Measurements from ENCODE around the gene ZSCAN20.

Gene ZSCAN20

DNA sequence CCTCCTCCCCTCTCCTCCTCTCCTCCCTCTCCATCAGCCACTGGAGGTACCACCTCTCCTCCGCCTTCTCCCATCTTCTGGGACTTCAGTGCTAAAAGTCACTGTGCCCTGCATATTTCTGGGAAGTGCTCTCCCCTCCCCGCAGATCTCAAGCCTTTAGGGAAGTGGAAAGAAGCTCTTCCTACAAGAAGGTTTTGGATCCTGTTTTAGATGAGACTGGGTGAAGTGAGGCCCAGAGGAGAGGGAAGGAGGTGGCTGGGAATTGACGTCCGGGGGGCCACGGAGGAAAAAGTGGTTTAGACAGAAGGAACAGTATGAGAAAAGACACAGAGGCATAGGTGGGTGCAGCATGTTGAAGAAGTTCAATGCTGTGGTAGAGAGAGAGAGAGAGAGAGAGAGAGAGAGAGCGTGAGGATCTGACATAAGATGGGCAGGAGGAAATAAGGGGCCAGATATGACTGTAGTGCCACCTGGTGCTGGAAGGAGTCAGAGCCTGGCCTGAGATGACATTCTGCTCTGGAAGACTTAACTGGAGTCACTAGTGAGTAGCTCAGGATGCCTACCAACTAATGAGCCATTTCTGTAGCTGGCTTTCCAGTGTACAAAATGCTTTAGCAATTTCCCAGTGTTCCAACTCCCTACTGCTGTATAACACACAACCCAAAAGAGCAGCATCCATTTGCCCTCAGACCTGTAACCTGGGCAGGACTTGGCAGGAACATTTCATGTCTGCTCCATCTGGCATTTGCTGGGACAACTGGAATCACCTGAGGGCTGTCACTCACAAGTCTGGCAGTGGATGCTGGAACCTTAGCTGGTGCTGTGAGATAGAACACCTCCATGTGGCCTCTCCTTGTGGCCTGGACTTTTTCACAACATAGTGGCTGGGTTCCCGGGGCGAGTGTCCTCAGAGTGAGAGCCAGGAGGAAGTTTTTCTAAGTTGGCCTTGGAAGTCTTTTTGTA is 16.6 kb upstream of the ZSCAN20 start:
- CTCF ChIA-PET = interaction anchor here (0.6 to 7.1 kb wide), 41 partner anchors 8 to 361 kb away, joined by 3 to 124 read pairs (median 5); partner anchors contain the start of genes A3GALT2 and PHC2
- TF ChIP-seq, protein P1, sequence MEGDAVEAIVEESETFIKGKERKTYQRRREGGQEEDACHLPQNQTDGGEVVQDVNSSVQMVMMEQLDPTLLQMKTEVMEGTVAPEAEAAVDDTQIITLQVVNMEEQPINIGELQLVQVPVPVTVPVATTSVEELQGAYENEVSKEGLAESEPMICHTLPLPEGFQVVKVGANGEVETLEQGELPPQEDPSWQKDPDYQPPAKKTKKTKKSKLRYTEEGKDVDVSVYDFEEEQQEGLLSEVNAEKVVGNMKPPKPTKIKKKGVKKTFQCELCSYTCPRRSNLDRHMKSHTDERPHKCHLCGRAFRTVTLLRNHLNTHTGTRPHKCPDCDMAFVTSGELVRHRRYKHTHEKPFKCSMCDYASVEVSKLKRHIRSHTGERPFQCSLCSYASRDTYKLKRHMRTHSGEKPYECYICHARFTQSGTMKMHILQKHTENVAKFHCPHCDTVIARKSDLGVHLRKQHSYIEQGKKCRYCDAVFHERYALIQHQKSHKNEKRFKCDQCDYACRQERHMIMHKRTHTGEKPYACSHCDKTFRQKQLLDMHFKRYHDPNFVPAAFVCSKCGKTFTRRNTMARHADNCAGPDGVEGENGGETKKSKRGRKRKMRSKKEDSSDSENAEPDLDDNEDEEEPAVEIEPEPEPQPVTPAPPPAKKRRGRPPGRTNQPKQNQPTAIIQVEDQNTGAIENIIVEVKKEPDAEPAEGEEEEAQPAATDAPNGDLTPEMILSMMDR (IDR thresholded peaks at IDR 0.05; ENCODE audit: insufficient read depth, low read length, missing control alignments) = peak; percentile 87
- peak; percentile 77 for DNase-seq (ENCODE audit: low read depth, low spot score)
- POLR2A ChIA-PET = interaction anchor here (0.9 kb wide), 1 partner anchor 22 kb away, joined by 3 read pairs; no protein-coding TSS in a partner anchor
- no peak overlapping the region for H3K4me3 ChIP-seq (ENCODE audit: low read depth, low read length)

DNA sequence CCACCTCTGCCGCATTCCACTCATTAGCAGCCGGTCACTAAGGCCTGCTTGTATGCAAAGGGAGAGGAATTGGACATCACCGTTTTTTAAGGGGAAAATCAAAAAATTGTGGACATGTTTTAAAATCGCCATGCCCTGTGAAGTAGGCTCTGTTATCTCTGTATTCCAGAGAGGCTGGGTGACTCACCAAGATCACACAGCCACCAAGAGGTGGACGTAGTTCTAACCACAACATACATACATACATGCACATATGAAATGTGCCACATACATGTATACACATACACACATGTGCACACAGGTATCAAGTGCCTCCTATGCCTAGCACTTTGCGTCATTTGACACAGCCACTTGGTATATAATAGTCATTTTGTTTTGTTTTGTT is 16.0 kb upstream of the ZSCAN20 start:
- TF ChIP-seq, protein P1 (IDR thresholded peaks at IDR 0.05; ENCODE audit: insufficient read depth, low read length, missing control alignments) = no peak
- CTCF ChIA-PET = interaction anchor here (0.6 to 7.1 kb wide), 36 partner anchors 8 to 362 kb away, joined by 3 to 124 read pairs (median 6); partner anchors contain the start of gene A3GALT2
- DNase-seq (ENCODE audit: low read depth, low spot score) = no peak
- no peak overlapping the region for H3K4me3 ChIP-seq (ENCODE audit: low read depth, low read length)
- POLR2A ChIA-PET = interaction anchor here (0.9 kb wide), 1 partner anchor 23 kb away, joined by 3 read pairs; no protein-coding TSS in a partner anchor

DNA sequence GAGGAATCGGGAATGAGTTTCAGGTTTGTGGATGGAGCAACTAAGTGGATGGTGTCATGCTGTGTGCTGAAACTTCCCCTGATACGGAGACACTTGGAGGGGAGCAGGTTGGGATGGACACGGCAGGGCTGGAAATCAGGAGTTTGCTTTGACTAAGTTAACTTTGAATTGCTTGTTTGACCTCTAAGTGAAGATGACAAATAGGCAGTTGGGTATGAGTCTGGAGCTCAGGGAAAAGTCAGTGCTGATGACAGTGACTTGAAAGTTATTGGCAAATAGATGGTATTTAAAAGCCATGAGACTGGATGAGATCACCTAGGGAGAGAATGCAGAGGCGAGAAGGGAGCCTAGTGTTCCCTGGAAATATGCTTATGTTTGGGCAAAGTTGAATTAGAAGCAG is 12.8 kb upstream of the ZSCAN20 start:
- no peak overlapping the region for H3K4me3 ChIP-seq (ENCODE audit: low read depth, low read length)
- TF ChIP-seq, protein P1 (IDR thresholded peaks at IDR 0.05; ENCODE audit: insufficient read depth, low read length, missing control alignments) = no peak
- ChIA-PET POLR2A (interaction anchor here (0.9 to 1.2 kb wide), 2 partner anchors 12 to 113 kb away, joined by 3 to 4 read pairs; no protein-coding TSS in a partner anchor), CTCF (interaction anchor here (0.8 to 7.1 kb wide), 5 partner anchors 10 to 164 kb away, joined by 3 to 124 read pairs (median 21); no protein-coding TSS in a partner anchor)
- DNase-seq (ENCODE audit: low read depth, low spot score) = peak; percentile 36

DNA sequence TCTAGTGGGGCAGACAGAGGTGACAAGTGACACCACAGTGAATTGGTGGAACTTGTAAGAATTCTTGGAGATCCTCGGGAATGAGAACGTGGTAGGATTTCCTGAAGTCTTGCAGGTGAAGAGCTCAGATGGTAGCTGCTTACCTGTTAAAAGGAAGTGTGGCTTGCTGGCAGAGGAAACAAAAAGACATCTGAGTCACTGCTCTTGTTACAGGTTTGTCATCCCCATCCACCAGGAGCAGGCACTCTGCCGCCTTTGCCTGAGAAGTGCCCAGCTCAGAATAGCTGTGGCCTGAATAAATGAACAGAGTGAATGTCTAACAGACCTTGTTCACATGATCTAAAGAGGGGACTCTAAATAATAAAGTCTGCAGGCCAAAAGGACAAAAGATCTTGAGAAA is 12.3 kb upstream of the ZSCAN20 start:
- ChIA-PET CTCF (interaction anchor here (0.8 to 7.1 kb wide), 5 partner anchors 10 to 164 kb away, joined by 3 to 124 read pairs (median 21); no protein-coding TSS in a partner anchor), POLR2A (interaction anchor here (0.9 to 1.2 kb wide), 2 partner anchors 12 to 113 kb away, joined by 3 to 4 read pairs; no protein-coding TSS in a partner anchor)
- TF ChIP-seq, protein P1 (IDR thresholded peaks at IDR 0.05; ENCODE audit: insufficient read depth, low read length, missing control alignments) = no peak
- H3K4me3 ChIP-seq (ENCODE audit: low read depth, low read length) = no peak overlapping the region
- no peak for DNase-seq (ENCODE audit: low read depth, low spot score)

DNA sequence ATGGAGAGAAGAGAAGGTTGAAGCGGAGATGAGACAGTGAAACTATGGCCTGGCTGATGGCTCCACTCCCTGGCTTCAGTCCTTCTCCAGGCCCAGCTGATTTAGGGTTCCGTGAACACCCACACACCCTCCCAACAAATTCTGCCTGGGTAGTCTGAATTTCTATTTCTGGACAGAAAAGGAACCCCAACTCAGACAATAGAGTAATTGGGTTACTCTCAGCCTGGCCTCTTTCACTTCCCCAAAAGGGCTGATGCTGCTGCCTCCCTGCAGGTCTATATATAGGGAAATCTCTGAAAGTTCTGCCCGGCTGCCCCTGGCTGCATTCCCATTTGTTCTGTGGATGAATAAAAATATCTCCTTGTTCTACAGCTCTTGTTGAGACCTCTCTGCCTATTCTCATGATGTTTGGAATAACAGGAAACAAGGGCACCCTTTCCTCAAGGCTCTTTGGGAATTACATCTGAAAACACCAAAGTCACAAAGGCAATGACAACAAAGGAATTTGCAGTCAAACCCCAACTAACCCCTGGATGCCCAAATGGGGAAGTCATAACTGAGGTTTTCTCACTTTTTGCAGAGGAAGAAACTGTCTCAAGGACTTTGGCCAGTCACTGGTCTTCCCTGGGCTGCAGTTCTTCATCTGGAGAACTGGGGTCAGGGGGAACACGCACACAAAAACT is 11.4 kb upstream of the ZSCAN20 start:
- TF ChIP-seq, protein P1 (IDR thresholded peaks at IDR 0.05; ENCODE audit: insufficient read depth, low read length, missing control alignments) = no peak
- CTCF ChIA-PET = interaction anchor here (2.2 to 7.1 kb wide), 3 partner anchors 9 to 165 kb away, joined by 21 to 124 read pairs (median 61); no protein-coding TSS in a partner anchor
- POLR2A ChIA-PET = no interaction called here
- no peak for DNase-seq (ENCODE audit: low read depth, low spot score)
- no peak overlapping the region for H3K4me3 ChIP-seq (ENCODE audit: low read depth, low read length)
